ENCODE data around the gene OVAAL.

DNA sequence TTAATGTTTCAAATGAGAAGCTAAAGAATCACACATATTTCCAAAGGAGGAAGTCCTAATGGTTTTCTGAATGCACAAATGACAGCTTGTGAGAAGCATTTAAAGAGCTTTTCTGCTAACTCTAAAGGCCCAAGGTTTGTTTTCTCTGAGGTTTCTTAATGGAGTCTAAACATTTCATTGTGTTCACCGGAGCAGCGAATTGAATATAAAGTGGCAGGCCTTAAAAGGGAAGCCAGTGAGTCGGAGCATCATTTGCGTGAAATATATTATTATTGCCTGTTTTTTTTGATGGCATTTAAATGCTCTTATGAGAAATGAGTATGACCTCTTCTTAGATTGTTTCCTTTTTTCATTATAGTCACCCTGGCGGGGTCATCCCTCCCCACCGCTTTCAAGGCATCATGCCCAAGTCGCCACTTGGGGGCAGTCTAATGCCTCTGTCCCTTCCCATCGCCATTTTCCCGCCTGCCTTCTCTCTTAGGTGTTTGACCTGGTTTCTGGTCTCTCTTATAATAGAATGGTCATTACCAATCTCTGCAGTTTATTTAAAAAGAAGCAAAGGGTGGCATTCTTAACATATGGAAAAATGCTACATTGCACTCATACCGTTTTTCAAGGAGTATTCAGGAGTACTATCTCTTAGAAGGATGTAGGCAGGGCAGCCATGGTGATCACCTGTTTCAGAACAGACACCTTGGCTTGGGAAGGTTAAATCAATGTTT lies 25.3 kb upstream of the OVAAL start:
- TF ChIP-seq POLR2AphosphoS5 (IDR thresholded peaks at IDR 0.05; ENCODE audit: low read depth) (no peak), CTCF (IDR thresholded peaks at IDR 0.05; ENCODE audit: insufficient read depth, low read length) (peak; percentile 56), GABPA (IDR thresholded peaks at IDR 0.05; ENCODE audit: low read depth) (no peak), REST (IDR thresholded peaks at IDR 0.05; ENCODE audit: insufficient replicate concordance, low read depth) (no peak), SPI1 (IDR thresholded peaks at IDR 0.05; ENCODE audit: borderline replicate concordance, low read depth) (no peak)
